ENCODE results near the gene DAGLA.

DNA sequence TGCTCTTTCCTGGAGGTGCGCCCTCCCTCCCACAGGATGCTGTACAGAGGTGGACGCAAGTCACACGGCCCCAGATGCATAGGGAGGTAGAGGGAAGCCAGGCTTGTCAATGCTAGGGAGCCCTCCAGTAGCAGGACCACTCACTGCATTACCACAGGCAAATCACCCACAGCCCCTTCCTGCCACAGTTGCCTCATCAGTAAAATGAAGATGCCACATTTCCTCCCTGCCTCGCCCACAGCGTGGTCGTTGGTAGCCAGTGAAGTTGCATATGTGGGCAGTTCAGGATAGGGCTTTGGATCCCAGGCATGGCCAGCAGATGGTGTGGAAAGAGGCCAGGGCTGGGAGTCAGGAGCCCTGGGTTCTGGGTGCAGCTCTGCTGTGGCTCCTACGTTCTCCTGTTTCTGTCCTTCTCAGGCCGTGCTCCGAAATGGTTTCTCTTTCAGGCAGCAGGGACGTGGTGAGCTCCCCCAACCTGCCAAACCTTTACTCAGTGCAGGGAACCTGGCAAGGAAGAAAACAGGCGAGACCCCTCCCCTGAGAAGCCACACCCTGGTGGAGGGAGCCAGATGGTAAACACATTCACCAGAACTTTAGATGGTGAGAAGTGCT, 22.6 kb downstream of the DAGLA start:
- TF ChIP-seq CTCF (IDR thresholded peaks at IDR 0.05) (no peak), POLR2AphosphoS5 (IDR thresholded peaks at IDR 0.05) (no peak), POLR2A (IDR thresholded peaks at IDR 0.05) (no peak)

All from gastroesophageal sphincter (tissue), 3 donors.